HG02642 (cell line): ENCODE data around the gene PTK6.

Experiments used
- ATAC-seq: cut with Tn5 transposase; IDR thresholded peaks from one replicate; pipeline ENCODE4 v1.9.1; 2021; ENCODE audit warnings: mild to moderate bottlenecking; ENCODE audit not compliant: unreplicated experiment, poor library complexity

The PTK6 gene

DNA sequence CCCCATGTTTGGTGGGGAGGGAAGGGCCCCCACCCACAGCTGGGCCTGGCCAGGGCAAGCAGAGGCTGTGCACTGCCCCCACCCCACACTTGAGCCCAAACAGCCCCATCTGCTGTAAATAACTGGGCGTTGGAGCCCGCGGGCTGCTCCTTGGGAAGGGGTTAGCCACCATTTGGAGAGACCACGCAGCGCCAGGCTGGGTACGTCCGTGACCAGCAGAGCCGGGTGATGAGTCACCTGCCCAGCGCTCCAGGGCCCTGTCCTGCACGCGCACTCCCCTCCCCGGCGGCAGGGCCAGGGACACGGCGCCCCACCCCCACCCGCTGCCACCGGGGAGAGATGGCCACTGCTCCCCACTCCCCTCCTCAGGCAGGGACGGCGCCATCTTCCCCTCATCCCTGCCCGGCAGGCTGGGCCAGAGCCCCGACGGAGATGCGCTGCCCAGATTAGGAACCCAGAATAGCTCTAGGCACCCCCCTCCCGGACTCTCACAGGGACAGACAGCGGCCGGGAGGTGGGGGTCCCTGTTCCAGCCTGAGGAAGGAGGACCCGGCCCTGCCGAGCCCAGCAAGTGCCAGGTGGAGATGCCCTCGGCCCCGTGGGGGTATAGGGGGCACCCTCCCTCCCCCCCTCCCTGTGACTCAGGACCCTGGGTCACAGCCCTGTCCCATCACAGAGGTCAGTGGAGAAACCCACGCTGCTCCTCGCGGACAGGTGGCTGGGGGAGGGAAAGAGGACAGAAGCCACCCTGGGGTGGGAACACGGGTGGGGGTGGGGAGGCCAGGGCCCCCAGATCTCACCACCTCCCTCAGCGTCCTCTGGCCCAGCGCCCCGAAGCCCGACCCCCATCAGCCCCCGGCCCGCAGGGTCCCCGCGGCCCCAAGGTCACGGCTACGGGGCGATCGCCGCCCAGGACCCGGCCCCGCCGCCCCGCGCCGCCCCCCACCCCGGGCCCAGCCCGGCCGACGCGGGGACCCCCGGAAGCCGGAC, 38.9 kb downstream of the PTK6 start:
- no peak for ATAC-seq

DNA sequence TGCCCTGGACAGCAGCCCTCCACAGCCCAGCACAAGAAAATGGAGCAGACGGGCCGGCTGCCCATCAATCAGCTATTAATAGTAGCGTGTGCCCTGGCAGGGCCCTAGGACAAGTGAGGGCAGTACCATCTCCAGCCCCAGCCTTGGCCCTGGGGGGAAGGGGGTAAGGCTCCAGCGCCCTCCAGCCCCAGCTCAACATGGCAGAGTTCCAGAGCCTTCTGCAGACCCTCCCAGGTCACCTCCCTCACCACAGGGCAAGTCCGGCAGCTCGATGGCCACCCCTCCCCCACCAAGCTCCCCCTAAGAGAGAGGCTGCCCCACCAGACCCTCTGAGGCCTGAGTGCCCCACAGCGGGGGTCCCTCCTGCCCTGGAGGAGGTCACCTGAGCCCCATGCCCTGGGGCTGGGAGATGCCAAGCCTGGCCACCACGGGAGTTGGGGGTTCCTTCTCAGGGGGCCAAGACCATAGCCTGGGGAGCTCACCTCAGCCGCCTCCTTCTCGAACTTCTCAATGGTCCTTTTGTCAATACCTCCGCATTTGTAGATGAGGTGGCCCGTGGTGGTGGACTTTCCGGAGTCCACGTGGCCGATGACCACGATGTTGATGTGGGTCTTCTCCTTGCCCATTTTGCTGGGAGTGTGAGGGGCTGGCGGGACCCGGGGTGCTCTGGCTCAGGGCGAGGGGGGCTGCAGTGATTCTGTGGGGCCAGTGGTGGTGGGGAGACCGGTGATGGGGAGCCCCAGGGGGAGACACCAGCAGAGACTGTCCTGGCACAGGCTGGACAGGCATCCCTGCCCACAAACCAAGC, 39.8 kb downstream of the PTK6 start:
- ATAC-seq, result no peak

DNA sequence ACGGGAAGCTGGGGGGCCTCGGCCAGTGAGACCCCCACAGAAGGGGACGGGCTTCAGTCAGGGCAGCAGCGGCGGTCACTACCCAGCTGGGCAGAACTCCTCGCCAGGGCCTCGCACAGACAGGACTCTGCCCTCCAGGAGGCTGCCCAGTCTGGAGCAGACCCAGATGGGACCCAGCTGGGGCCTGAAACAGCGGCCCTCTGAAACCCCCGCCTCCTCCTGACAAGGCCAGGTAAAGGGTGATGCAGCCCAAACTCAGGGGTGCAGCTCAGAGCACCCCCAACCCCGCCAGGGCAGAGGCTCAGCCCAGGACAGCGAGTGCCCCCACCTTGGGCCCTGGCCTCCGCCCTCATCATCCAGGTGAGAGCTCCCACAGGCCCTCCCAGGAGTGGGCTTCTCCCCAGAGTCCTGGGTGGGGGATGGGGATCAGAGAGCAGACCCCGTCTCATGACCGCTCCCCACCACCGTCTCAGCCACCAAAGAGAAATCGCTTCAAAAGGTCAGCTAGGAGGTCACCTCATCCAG, 40.5 kb downstream of the PTK6 start:
- no peak for ATAC-seq

DNA sequence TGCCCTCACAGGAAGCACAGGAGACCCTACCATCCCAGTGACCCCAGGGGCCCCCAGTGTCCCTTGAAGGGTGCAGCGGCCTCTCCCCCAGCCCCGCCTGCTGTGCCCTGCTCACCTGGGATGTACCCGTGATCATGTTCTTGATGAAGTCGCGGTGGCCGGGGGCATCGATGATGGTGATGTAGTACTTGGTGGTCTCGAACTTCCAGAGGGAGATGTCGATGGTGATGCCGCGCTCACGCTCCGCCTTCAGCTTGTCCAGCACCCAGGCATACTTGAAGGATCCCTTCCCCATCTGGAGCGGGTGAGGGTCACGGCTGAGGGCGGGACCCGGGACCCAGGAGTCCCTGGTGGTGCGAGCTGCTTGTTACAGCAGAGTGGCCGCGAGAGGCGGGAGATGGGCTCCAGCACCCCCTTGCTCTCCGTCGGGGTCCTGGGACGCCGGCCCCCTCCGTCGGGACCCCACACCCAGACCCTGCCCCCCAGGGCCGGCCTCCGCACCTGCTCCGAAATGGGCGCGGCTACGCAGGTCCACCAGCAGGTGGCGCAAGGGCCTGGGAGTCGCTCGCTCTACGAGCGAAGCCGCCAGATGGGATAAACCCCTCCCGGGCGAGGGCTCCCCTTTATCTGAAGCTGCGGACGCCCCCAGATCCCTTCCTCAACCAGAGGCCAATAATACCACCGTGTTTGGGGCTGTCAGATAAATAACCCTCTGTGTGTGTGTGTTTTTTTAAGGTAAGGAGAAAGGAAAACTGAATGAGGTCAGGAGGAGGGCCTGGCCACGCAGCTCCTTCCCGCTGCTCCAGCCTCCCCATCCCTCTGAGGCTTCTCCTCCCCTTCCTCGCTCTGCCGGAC, 41.2 kb downstream of the PTK6 start:
- no peak for ATAC-seq

DNA sequence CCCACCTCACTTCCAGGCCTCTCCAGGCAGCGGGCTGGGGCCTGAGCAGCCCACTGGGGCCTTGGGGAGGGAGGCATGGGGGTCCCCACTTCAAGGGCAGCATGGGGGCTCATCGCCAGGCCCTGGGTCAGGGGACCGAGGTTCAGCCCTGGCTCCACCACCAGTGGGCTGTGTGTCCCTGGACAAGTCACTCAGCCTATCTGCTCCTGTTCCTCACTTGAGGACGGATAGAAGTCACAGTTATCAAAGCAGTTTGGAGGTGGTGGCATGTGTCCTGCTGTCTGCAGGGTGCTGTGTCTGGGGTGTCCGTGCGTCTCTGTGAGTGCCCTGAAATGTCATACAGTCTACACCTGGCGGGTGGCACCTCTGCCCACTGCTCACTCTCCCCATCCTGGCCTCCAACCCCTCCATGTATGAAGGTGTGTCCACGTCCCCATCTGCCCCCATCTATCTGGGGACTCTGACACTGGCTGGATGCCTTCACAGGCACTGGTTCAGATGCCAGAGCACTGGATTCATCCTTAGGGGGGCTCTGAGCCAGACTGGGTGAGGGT, 41.9 kb downstream of the PTK6 start:
- no peak for ATAC-seq

DNA sequence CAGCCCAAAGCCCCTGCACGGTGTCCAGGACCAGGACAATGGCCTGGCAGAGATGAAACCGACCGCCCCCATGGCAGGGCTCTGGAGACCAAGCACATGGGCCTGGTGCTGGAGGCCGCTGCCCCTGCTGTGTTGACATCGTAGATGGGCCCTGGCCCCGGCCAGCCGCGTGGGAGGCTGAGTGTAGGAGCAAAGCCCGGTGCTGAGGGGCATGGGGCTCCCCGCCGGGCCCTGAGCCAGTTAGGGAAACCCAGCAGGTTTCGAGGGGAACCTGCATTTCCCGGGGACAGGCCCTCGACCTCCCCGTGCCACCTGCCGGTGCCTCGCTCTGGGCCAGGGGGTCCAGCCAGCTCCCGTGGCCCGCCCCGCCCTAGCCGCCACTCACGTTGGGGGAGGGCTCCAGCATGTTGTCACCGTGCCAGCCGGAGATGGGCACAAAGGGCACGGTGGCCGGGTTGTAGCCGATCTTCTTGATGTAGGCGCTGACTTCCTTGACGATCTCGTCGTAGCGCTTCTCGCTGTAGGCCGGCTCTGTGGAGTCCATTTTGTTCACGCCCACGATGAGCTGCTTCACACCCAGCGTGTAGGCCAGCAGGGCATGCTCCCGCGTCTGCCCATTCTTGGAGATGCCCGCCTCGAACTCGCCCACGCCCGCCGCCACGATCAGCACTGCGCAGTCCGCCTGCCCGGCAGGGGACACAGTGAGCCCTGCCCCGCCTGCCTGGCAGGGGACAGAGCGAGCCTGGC, 42.6 kb downstream of the PTK6 start:
- ATAC-seq, result no peak

DNA sequence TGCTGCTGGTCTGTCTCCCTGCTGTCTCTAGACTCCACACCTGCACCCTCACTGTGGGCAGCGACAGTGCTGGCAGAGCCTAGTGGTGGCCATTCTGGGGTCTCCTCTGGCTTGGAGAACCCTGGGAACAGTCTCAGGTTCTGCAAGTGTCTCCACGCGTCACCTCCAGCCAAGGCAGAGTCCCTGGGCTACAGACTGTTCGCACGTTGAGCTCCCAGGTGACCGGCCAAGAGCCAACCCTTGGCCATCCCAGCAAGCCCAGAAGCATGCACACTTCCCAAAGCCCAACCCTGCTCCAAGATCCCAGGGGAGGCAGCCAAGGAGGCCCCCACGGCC, 43.1 kb downstream of the PTK6 start:
- ATAC-seq, result no peak

DNA sequence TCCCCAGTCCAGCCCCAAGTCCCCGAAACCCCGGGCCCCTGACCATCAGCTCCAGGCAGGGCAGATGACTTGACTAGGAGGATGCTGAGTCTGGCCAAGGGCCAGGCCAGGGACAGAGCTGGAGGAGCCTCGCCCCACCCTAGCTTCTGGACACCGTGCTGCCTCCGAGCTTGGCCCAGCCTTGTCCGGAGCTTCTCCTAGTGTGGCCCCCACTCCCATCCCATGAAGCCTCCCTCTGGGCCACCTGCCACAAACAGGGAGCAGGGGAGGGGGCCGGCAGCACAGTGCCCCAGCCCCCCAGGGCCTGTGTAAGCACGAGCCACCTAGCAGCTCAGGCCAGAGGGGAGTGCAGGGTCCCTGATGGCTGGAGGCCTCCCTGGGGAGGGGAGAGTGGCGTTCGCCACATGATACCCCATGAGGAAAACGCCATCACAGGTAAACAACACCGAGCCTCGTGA, 43.6 kb downstream of the PTK6 start:
- no peak for ATAC-seq

DNA sequence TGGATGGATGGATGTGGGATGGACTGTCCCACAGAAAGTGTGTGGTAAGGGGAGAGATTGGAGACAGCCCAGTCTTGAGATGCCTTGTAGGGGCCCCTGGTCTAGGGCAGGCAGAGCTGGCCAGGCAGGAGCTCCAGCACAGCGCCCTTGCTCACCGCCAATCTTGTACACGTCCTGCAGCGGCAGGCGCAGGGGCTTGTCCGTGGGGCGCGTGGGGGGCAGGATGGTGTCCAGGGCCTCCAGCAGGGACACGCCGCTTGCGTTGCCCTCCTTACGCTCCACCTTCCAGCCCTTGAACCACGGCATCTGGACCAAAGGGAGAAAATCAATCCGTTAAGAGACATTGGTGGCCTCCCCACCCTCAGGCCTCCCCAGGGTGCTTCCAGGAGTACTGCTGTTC, 44.2 kb downstream of the PTK6 start:
- no peak for ATAC-seq

DNA sequence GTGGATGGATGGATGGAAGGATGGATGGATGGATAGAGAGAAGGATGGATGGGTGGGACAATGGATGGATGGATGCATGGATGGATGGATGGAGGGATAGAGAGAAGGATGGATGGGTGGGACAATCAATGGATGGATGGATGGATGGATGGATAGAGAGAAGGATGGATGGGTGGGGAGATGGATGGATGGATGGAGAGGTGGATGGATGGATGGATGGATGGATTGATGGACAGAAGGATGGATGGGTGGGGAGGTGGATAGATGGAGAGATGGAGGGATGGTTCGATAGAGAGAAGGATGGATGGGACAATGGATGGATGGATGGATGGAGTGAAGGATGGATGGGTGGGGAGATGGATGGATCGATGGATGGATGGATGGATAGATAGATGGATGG, 44.7 kb downstream of the PTK6 start:
- no peak for ATAC-seq

DNA sequence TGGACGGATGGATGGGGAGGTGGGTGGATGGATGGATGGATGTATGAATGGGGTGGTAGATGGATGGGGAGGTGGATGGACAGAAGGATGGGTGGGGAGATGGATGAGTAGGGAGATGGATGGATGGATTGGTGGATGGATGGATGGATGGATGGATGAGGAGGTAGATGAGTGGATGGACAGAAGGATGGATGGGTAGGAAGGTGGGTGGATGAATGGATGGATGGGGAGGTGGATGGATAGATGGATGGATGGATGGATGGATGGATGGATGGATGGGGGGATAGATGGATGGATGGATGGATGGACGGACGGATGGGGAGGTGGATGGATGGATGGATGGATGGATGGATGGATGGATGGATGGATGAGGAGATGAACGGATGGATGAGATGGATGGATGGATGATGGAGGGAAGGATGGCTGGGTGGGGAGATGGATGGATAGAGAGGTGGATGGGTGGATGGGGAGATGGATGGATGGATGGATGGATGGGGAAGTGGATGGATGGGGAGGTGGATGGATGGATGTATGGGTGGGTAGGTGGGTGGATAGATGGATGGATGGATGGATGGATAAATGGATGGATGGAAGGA, 45.4 kb downstream of the PTK6 start:
- ATAC-seq, result no peak

DNA sequence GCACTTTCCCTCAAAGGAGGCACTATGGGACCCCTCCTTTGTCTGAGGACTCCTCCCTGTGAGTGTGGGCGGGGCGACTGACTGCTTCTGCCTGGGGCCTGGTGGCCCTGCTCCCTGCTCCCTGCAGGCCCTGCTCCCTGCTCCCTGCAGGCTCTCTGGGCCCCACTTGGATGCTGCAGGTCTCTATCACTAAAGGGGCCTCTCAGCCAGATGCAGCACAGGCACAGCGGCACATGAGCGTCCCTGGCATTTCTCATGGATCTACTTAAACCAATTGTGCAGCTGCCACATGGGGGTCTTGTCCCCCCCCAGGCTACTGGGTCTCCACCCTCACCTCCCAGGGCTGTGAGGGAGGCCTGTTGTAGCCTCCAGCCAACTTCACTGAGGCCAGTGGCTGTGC, 46.1 kb downstream of the PTK6 start:
- no peak for ATAC-seq

DNA sequence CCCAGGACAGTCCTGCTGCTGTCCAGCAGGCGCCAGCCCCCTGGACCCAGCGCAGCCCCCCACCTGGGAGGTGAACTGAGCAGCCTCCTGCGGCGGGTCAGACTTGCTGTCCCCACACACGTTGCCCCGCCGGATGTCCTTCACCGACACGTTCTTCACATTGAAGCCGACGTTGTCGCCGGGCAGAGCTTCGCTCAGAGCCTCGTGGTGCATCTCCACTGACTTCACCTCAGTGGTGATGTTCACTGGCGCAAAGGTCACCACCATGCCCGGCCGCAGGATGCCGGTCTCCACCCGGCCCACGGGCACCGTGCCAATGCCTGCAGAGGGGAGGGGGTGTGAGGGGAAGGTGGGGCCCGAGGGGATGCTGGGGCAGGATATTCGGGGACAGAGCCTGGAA, 46.8 kb downstream of the PTK6 start:
- ATAC-seq, result no peak

DNA sequence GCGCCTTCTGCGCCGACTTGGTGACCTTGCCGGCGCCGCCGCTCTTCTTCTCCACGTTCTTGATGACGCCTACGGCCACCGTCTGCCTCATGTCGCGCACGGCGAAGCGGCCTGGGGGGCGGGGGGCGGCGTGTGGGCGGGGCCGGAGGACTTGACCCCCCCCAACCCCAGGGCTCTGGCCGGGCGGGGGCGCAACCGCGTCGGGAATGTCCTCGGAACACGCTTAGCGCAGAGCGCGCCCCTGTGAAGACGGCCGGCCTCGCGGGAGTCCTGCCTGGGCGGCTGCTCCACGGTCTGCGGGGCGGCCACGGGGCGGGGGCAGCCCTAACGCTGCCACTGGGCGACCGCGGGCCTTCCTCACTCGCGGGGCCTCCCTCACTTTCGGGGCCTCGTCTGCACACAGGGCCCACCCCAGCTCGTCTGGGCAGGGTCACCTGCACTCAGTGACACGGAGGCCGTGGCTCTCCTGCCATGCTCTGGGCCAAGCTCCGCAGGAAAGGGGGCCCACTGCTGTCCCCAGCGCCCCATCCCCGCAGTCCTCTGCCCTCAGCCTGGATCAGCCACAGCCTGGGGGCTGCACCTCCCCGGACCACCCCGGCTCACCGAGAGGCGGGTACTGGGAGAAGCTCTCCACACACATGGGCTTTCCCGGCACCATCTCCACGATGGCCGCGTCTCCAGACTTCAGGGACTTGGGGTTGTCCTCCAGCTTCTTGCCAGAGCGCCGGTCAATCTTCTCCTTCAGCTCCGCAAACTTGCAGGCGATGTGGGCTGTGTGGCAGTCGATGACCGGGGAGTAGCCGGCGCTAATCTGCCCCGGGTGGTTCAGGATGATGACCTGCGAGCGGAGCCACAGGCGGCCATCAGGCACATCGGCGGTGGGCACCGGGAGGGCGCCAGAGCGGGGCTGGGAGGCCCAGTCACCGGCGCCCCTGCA, 48.6 kb downstream of the PTK6 start:
- ATAC-seq, result no peak

DNA sequence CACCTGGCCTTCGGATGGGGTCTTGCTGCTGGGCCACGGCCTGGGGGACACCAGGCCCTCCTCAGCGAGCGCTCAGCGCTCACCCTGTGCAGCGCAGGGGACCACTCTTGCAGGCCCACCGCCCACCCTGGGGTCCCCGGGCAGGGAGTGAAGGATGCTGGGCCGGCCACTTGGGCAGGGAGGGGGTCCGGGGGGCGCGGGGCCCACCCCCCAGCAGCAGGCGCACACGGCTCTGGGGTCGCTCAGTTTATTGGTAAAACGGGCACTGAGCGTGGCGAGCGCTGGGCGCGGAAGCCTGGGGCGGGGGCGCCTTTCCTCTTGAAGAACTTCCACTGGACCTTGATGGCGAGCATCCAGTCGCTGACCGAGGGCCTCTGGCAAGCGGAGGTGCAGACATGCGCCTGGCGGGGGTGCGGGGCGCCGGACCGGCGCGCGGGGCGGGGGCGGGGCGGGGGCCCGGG, 49.4 kb downstream of the PTK6 start:
- ATAC-seq, result no peak

DNA sequence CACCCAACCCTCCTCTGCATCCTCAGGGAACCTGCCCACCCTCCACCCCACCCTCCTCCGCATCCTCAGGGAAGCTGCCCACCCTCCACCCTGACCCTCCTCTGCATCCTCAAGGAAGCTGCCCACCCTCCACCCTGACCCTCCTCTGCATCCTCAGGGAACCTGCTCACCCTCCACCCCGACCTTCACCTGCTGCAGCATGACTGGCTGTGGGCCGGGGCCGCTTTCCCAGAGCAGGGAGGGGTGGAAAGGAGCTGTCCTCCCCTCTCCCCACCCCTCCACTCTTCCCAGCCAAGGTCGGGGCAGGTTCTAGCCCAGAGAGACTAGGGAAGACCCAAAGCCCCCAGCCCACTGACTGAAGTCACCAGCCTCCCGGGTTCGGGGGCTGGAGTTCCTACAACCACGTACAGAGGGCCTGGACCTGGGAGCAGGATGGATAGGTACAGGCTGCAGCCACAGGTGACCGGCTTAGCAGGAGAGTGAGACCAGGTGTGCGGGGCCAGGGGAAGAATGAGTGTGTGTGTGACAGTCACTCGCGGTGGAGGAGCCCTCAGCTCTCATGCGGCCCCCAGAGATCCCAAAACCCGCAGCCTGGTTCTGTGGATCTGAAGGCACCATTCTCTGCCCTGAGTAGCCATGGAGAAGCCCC, 49.9 kb downstream of the PTK6 start:
- ATAC-seq, result no peak

DNA sequence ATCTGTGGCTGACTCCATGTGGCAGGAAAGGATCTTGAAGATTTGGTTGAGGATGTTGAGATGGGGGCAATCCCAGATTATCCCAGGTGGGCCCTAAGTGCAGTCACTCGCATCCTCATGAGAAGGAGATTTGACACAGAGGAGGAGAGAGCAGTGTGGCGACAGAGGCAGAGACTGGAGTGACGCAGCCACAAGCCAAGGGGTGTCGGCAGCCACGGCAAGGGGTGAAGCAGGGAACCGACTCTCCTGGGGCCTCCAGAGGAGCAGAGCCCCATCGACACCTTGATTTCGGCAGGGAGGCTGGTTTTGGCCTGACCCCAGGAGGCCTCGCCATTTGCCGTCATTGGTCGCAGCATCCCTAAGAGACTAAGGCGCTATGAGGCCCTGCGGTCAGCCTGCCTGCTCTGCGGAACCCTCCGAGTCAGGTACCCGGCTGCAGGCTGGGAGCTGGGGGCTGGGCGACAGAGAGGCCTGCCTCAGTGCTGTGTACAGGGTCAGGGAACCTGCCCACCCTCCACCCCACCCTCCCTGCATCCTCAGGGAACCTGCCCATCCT, 50.8 kb downstream of the PTK6 start:
- ATAC-seq, result no peak
